GM19025 (cell line): Measurements from ENCODE around the gene CYP20A1.
"Not testable (repeated sequence)": the region's sequence is repeated elsewhere in the genome, so short reads cannot be mapped to it uniquely, and the experiment has no call there.

ENCODE experiments used
- ATAC-seq: cut with Tn5 transposase; IDR thresholded peaks from one replicate; pipeline ENCODE4 v1.9.1; 2021; ENCODE audit warnings: mild to moderate bottlenecking, low read depth, moderate library complexity; ENCODE audit not compliant: unreplicated experiment

The CYP20A1 gene

GRCh38 chr2:203279288-203279687 lies 40.5 kb downstream of the CYP20A1 start:
- ATAC-seq = no peak

GRCh38 chr2:203280428-203281064 lies 41.7 kb downstream of the CYP20A1 start:
- no peak for ATAC-seq

DNA sequence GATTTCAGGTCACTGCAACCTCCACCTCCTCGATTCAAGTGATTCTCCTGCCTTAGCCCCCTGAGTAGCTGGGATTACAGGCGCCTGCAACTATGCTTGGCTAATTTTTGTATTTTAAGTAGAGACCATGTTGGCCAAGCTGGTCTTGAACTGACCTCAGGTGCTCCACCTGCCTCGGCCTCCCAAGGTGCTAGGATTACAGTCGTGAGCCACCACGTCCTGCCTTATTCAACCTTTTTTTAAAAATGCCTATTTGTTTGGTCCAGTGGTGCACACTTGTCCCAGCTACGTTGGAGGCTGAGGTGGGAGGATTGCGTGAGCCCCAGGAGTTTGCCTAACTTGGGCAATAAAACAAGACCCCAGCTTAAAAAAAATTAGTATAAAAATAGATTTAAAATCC lies 43.3 kb downstream of the CYP20A1 start:
- no peak for ATAC-seq

- ATAC-seq = no peak
Observed at GRCh38 chr2:203286532-203286931, 47.7 kb downstream of the CYP20A1 start.

GRCh38 chr2:203301667-203302066 lies 62.8 kb downstream of the CYP20A1 start:
- ATAC-seq = no peak

GRCh38 chr2:203302586-203302985 lies 63.8 kb downstream of the CYP20A1 start:
- not testable (repeated sequence) for ATAC-seq

DNA sequence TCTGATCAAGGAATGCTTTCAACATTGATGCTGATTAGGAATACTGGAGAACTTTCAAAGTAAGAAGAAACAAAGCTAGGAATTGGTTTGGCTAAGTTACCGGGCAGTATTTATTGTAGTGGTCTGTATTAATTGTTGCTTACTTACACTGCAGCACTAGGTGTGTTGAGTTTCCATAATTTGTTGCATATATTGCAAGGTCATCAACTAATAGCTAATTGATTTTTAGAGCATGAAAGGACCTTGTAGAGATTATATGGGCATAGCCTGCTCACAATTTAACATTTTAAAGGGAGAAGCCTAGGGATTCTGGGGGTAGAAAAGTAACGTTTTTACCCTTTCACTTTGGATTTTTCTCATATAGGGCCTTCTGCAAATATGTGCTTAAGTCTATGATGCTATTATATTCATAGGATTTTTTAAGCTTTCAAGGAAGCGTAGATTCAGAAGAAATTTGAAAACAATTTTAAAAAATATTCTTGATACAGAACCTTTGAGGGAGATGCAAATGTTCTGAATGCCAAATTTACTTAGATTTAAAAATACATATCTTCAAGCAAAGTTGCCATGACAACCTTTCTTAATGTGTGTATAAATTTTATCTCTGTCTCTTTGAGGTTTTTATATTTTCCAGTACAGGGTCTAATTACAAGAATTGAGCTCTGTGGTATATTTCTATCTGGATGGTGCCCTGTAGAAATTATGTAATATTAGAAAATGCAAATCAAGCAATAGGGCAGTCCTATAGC lies 72.0 kb downstream of the CYP20A1 start:
- ATAC-seq = no peak

- no peak for ATAC-seq
Observed at GRCh38 chr2:203326356-203326755, 87.5 kb downstream of the CYP20A1 start.

DNA sequence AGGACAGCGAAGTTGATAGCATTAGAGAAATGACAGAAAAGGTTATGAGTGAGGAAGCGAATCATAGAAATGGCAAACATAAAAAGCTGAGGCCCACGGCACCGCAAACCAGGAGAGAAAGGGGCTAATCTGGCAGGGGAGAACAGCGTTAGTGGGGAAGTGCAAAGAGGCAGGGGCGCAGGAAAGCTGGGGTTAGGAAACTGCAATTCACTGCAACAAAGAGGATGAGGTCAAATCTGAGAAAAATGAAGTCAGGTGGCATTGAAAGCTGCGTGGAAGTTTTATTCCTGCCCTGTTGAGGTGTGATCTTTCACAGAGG lies 88.7 kb downstream of the CYP20A1 start:
- no peak for ATAC-seq

GRCh38 chr2:203327901-203328759 lies 89.3 kb downstream of the CYP20A1 start, which contains the start of gene ABI2:
Gene ABI2, plus strand, starts transcription at chr2:203328394. Its CDS starts 121 bp downstream, at chr2:203328515.
- ATAC-seq = peak; percentile 56

DNA sequence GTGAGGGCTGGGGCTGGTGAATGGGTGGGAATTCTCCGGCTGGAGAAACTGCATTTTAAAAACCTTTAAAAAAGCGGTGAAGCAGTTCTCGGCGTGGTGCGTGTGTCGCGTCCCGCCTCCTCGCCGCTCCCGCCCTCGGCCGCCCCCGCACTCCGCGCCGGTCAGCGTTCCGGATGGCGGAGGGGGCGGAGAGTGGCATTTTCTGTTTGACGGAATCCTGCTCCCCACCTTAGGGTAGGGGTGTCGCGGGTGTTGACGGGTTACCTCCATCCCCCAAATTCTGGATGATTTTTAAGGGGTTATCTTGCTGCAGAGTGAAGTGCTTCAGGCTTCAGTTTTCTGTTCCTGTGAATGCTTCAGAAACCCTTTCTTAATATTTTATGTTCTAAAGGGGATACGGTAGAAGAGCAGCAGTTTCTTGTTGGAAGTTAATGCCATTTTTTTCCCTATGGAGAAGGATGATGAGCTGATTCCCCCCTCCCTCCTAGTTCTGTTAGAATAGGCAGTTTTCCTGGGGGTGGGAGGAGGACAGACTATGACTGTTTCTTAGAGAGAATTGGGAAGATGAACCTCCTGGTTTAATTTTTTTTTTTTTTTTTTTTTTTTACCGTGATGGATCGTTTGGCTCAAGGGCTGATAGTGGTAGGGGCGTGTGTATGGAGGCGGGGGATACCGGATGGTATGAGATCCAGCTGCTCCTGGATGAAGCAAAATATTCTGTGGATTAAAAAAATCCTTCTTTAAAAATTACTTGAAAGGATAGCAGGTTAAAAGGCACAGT lies 90.1 kb downstream of the CYP20A1 start:
- peak; percentile 62 for ATAC-seq

- no peak for ATAC-seq
Observed at GRCh38 chr2:203330434-203330833, 91.6 kb downstream of the CYP20A1 start.

DNA sequence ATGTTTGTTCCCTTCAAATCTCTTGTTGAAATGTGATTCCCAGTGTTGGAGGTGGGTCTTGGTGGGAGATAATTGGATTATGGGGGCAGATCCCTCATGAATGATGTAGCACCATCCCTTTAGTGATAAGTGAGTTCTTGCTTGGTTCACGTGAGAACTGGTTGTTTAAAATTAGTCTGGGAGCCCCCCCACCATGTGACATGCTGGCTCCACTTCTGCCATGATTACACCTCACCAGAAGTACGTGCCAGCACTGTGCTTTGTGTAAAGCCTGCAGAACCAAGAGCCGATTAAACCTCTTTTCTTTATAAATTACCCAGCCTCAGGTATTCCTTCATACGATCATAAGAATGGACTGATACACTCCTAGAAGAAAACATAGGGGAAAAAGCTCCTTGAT lies 99.5 kb downstream of the CYP20A1 start:
- no peak for ATAC-seq

GRCh38 chr2:203340791-203341487 lies 102.1 kb downstream of the CYP20A1 start:
- no peak for ATAC-seq

DNA sequence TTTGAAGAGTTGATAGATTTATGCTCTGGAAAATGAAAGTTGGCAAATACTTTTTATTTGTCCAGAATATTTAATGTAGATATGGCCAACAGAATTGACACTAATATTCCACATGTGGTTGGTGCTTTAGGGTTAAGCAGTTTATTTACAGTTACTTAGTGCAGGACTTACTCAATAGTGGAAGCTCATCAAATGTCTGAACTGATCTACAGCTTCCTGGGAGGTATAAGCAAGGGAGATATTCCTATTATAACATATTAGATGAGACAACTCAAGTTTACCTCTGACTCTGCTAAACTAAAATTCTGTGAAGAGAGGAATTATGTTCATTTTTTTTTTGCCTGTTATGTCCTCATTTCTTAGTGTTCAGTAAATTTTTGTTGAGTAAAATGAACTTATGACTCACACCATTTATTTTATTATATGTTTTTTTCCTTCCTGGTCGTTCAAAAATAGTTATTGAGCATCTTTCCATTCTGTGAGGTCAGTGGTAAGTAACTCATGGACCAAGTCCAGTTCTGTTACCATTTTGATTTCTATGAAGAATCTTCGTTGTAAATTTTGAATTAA lies 103.0 kb downstream of the CYP20A1 start:
- ATAC-seq = no peak

DNA sequence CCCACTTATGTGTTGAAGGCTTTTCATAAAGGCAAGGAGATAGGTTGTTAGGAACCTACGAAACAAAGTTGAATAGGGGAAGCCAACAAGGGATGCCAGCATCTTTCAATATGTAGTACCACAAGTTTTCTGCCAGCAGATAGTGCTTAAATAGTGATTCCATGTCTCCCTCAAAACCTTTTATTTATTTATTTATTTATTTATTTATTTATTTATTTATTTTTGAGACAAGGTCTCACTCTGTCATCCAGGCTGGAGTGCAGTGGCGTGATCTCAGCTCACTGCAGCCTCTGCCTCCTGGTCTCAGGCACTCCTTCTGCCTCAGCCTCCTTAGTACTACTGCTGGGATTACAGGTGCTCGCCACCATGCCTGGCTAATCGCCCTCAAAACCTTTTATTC lies 103.6 kb downstream of the CYP20A1 start:
- ATAC-seq = not testable (repeated sequence)

- no peak for ATAC-seq
Observed at GRCh38 chr2:203344667-203345066, 105.8 kb downstream of the CYP20A1 start.

GRCh38 chr2:203346612-203347011 lies 107.8 kb downstream of the CYP20A1 start:
- ATAC-seq = no peak

DNA sequence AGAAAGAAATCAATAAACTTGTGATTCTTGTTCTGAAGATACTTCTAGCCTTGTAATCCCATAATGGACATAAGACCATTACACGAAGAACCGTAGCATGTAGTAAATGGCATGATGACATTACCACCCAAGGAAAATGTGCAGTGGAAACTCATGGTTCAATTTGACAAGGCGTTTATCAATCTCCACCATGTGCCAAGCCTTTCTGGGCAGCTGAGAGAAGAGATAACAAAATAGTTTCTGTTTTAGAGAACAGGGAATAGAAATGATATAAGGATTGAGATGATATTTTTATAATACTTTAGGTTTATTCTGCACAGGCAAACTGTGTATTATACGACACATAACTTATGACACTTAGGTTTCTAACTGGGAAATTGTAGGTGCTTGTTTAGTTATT lies 108.6 kb downstream of the CYP20A1 start:
- no peak for ATAC-seq
